ENCODE results near the gene CRISPLD2.
"Not testable (repeated sequence)": the region's sequence is repeated elsewhere in the genome, so short reads cannot be mapped to it uniquely, and the experiment has no call there.

Gene CRISPLD2

GRCh38 chr16:84841787-84842300 is 22.1 kb downstream of the CRISPLD2 start:
- no peak for DNase-seq

GRCh38 chr16:84842516-84843148 is 22.8 kb downstream of the CRISPLD2 start:
- no peak for DNase-seq

GRCh38 chr16:84843149-84844048 is 23.6 kb downstream of the CRISPLD2 start:
- no peak for DNase-seq

DNA sequence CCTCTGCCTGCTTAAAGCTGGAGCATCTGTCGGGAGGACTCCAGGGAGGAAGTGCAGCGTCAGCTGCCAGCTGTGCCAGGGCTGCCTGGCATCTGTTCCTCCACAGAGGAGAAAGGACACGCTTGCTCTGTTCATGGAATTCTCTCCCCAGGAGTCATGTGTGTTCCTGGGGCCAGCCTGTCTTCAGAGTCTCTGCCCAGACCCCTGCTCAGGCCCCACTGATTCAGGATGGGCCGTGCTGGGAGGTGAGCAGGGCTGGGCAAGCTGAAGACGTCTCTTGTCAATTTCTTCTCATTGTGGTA is 24.2 kb downstream of the CRISPLD2 start:
- DNase-seq = no peak

GRCh38 chr16:84844559-84845495 is 25.0 kb downstream of the CRISPLD2 start:
- DNase-seq = no peak

DNA sequence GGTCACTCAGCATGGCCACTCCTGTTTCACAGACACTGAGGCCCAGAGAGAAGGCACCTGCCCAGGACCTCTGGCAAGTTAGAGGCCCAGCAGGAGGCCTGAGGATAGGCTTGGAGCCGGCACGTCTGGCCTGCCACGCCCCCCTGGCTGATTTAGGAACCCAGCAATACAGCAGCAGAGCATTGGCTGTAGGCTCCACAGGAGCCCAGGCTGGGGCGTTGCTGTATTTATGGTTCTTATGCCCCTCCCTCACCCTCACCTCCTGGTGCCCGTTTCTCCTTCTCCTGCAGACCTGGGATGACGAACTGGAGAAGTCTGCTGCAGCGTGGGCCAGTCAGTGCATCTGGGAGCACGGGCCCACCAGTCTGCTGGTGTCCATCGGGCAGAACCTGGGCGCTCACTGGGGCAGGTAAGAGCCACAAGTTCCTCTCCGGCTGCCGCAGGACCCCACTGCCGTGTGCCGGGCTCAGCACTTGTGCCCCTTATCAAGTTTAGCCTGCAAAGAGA is 25.8 kb downstream of the CRISPLD2 start:
- no peak for DNase-seq

DNA sequence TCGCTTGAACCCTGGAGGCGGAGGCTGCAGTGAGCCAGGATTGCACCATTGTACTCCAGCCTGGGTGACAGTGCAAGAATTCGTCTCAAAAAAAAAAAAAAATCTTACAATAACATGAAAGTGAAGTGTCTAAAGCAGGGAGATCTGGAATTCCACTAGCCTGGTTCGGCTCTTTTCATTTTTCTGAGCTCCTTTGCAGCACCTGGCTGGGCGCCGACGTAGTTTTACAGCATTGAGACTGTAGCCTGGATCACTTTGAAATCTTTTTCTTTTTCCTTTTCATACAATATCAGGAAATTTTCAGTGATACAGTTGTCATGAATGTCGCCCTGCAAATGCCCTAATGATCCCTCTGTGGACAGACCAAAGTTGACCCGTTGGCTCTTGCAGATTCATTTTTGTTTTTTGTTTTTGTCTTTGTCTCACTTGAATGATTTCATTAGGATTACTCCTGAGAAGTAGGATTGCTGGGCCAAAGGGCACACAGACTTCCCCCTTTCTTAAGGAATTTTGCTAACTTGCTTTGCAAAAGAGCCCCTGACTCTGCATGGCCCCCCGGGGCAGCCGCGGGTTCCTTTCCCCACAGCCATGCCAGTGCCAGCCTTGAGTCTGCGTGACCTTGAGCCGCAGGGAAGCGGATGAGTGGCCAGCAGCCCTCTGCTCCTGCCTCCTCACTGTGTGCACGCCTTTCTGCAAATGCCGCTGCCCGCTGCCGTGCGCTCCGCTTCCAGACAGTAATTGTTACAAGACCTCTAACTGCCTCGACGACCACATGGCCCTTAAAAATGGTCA is 28.0 kb downstream of the CRISPLD2 start:
- no peak for DNase-seq

- DNase-seq = no peak
Measured at GRCh38 chr16:84848986-84849634, 29.3 kb downstream of the CRISPLD2 start.

DNA sequence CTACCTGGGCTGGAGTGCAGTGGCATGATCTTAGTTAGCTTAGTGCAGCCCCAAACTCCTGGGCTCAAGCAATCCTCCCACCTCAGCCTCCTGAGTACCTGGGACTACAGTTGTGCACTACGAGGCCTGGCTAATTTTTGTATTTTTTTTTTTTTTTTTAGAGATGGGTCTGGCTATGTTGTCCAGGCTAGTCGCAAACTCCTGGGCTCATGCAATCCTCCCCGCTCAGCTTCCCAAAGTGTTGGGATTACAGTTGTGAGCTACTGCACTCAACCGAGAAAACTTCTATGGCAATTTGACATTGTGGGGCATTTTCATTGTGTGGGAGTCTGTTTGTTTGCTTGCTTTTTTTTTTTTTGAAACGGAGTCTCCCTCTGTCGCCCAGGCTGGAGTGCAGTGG is 30.0 kb downstream of the CRISPLD2 start:
- DNase-seq = no peak

DNA sequence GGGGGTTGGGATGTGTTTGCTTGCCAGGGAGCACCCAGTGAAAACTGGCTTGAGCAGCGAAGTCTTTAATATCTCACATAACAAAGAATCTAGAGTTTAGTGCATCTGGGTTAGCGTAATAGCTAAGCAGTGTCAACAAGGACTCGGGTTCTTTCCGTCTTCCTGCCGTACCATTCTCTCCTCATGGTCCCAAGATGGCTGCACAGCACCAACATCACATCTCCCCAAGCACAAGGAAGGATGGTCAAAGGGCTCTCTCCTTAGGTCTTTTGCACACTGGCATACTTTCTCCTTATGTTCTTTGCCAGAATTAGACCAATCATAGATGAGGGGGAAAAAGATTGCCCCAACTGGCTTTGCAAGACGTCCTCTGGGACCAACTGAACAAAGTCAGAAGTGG is 30.9 kb downstream of the CRISPLD2 start:
- DNase-seq = no peak

DNA sequence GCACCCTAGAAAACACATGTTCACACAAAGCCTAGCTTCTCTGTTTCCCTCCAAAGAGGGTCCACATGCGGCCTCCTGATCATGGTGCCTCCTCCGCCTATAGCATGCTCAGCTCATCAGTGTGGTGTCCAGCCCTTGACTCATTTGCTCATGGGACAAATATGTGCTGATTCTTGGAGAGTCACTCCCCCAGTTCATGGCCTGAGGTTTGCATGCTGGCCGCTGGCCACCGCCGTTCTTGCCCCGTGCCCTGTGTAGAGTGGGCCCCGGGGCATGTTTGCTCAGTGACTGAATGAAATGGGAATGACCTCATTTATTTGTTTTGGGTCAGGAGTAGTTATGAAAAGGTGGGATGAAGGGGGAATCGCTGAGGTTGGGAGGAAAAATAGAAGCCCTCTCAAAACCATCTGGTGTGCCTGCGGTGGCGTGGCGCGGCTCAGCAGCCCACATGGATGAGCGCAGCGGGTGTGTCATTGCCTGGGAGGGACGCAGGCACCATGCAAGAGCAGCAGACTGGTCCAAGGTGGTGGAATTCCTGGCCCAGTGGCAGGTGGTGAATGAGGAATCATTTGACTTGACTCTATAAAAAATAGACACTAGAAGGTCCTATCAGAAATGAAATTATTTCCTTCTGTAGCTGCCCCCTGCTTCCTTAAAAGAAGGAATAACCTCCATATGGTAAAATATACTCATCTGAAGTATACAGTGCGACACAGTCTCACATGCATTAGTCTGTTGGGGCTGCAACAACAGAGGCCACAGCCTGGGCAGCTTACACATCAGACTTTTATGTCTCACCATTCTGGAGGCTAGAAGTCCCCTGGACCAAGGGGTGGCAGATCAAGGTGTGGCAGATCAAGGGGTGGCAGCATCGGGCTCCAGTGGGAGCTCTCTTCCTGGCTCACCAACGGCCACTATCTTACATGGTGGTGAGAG is 31.7 kb downstream of the CRISPLD2 start:
- DNase-seq = no peak

DNA sequence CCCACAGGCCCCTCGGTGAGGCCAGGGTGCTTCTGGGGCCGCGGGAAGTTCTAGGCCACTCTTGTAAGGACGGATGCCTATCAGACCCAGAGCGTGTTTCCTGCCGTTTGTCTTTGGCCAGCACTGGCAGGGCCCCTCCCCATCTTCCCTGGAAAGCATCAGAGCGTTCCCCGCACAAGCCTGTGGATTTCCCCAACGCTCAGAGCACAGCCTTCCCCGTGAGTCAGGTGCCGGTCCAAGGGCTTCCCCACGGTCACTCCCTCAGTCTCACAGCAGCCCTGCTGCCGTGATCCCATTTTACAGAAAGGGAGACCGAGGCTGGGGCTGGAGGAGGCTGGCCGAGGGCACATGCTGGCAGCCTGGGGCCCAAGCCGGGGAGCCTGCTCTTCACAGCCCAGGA is 33.7 kb downstream of the CRISPLD2 start:
- DNase-seq = no peak

DNA sequence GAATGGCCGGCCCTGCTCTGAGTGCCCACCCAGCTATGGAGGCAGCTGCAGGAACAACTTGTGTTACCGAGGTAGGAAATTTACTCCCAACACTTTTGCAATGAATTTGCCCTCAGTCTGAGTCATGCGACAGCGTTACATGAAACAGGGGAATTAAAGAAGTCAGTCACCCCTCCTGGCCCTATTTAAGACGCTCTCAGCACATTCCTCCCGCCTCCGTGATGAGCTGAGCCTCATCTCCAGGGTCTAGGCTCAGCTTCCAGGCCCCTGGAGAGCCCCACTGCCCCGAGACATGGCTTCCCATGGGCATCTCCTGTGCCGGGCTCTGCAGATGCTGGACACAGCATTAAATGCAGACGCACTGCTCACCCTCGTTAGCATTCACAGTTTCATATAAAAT is 35.0 kb downstream of the CRISPLD2 start:
- no peak for DNase-seq

DNA sequence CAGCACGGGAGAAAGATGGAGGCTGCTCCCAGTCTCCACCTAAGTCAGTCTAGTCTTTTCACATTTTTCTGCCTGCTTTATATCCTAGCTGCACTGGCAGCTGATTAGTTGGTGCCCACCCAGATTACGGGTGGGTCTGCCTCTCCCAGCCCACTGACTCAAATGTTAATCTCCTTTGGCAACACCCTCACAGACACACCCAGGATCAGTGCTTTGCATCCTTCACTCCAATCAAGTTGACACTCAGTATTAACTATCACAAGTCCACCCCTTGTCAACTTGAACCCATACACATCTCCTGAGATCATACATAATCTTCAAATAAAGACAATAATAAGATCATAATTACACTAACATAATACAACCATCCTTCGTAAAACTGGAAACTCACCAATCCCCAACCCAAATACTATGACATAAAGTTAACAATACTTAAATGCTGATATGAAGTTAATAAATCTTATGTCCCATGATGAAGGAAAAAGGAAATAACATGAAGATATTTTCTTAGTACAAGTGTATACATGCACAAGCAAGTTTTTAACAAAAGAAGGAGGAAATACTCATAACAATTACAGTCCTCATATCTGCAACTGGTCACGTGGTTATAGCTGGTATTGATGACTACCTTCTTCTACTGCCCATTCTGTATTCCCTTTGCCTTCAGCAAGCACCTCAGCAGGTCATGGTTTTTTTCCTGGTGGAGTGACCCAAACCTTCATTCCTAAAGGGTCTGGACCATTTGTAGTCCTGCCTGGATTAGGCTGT is 35.8 kb downstream of the CRISPLD2 start:
- not testable (repeated sequence) for DNase-seq

DNA sequence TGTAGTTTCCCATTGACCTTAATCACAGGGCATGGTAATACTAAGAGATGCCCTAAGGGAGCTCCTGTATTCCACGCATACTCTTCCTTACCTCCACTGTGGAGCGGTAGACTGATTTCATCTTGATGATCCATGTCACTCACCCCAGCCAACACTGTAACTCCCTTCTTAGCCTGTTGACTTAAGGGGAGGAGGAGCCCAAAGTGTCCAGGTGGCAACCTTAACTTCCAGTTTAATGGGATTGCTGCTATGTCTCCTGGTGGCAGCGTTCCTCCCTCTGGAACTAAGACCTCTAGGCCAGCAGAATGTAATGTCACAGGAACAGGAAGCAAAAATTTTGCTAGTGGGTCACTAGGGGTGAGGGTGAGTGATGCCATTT is 36.4 kb downstream of the CRISPLD2 start:
- DNase-seq = not testable (repeated sequence)

GRCh38 chr16:84856811-84857210 is 37.0 kb downstream of the CRISPLD2 start:
- DNase-seq = not testable (repeated sequence)

DNA sequence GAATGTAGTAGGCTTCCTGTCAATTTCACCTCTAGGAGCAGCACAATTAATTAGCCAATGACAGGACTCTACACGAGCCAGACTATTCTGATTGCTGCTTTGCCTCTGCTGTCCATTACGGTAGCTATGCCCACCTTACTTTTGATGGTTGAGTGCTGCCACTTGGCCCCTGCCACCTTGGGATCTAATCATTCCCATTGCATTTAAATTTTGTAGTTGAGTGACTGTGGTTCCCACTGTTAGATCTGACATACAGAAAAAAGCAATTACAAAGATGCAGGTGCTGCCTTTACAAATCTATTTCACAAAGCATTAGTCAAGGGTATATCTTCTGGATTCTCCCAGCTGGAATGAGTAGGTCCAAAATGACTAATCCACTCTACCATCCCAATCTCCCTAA is 39.9 kb downstream of the CRISPLD2 start:
- no peak for DNase-seq

- no peak for DNase-seq
Measured at GRCh38 chr16:84860383-84860782, 40.6 kb downstream of the CRISPLD2 start.

DNA sequence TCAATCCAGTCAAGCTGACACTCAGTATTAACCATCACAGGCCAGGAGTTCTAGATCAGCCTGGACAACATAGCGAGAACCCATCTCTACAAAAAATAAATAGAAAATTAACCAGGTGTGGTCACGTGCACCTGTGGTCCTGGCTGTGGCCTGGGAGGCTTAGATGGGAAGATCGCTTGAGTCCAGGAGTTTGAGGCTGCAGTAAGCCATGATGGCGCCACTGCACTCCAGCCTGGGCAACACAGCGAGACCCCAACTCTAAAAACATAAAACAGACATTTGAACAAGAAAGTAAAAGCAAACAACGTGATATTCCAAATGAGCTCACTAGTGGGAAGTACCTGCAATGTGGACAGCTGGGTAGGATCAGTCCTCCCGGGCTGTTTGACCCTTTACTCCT is 41.9 kb downstream of the CRISPLD2 start:
- DNase-seq = no peak
